ENCODE results near the gene MRPL39.

GRCh38 chr21:25637851-25638659, 30.8 kb upstream of the MRPL39 start:
- TF ChIP-seq CTCF (IDR thresholded peaks at IDR 0.05; ENCODE audit: insufficient read depth, low read depth, low read length) (no peak), EZH2 (IDR thresholded peaks at IDR 0.05; ENCODE audit: insufficient read depth, low read length) (no peak)
